Coronary artery (tissue), 2 donors: ENCODE data around the gene PAOX.
"Not testable (repeated sequence)": the region's sequence is repeated elsewhere in the genome, so short reads cannot be mapped to it uniquely, and the experiment has no call there.

ENCODE experiments used
- DNase-seq: peaks from one replicate; pipeline ENCODE4 v3.0.0-alpha.2; 2017; ENCODE audit warnings: low spot score
- H3K27ac ChIP-seq, 2 donors: fragments of 200-600 bp; sonication (generic); one replicate each; pipeline ENCODE4 v1.5.1; 2016 to 2019
- H3K4me3 ChIP-seq: fragments of 200-600 bp; sonication (generic); 2 replicates; pipeline ENCODE4 v1.5.1; 2016; ENCODE audit warnings: mild to moderate bottlenecking, moderate library complexity
- CTCF ChIP-seq: fragments of 200-600 bp; sonication (generic); IDR thresholded peaks from one replicate; pipeline ENCODE4 v1.5.1; 2019; ENCODE audit warnings: antibody characterized with exemption

PAOX gene

GRCh38 chr10:133403359-133403758 lies 24.3 kb downstream of the PAOX start:
- no peak for DNase-seq
- Histone ChIP-seq H3K4me3 (no peak overlapping the region), H3K27ac (no peak overlapping the region)
- no peak for TF ChIP-seq CTCF

GRCh38 chr10:133403784-133404183 lies 24.7 kb downstream of the PAOX start:
- no peak for TF ChIP-seq CTCF
- no peak overlapping the region for H3K4me3 ChIP-seq
- H3K27ac ChIP-seq: no peak overlapping the region
- no peak for DNase-seq

- Histone ChIP-seq H3K4me3 (no peak overlapping the region), H3K27ac (no peak overlapping the region)
- no peak for TF ChIP-seq CTCF
- DNase-seq: no peak
Observed at GRCh38 chr10:133405272-133405671, 26.2 kb downstream of the PAOX start.

DNA sequence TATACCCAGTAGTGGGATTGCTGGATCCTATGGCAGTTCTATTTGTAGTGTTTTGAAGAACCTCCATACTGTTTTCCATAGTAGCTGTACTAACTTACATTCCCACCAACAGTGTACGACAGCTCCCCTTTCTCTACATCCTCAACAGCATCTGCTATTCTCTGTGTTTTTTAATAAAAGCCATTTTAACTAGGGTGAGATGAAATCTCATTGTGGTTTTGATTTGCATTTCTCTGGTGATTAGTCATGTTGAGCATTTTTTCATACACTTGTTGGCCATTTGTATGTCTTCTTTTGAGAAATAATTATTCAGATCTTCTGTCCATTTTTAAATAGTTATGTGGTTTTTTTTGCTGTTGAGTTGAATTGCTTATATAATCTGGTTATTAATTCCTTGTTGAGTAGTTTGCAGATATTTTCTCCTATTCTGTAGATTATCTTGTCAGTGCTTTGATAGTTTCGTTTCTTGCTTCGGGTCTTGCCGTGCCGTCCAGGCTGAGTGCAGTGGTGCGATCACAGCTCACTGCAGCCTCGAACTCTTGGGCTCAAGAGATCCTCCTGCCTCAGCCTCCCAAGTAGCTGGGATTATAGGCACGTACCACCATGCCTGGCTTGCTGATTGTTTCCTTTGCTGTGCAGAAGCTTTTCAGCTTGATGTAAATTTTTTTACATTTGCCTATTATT lies 26.9 kb downstream of the PAOX start:
- no peak overlapping the region for H3K27ac ChIP-seq
- no peak for TF ChIP-seq CTCF
- no peak overlapping the region for H3K4me3 ChIP-seq
- no peak for DNase-seq

- Histone ChIP-seq H3K4me3 (no peak overlapping the region), H3K27ac (no peak overlapping the region)
- DNase-seq: no peak
- TF ChIP-seq CTCF: no peak
Observed at GRCh38 chr10:133411523-133412380, 32.7 kb downstream of the PAOX start.

- Histone ChIP-seq H3K4me3 (no peak overlapping the region), H3K27ac (no peak overlapping the region)
- TF ChIP-seq CTCF: no peak
- DNase-seq: no peak
Observed at GRCh38 chr10:133412381-133412711, 33.3 kb downstream of the PAOX start.

GRCh38 chr10:133414401-133414800 lies 35.3 kb downstream of the PAOX start:
- H3K27ac ChIP-seq, DNase-seq, H3K4me3 ChIP-seq: not testable (repeated sequence)
